Fibroblast of lung (primary cell): Measurements from ENCODE around the gene CCDC93. TPM values are rescaled to one million over a fixed set of nuclear protein-coding genes. Genes with fewer than 3 reads are reported as not detected.

Experiments used
- DNase-seq, 2 donors: peaks; one replicate each; pipeline versions ENCODE4 v3.0.0 to v3.0.0-alpha.2; 2010; ENCODE audit warnings: low read depth in 2 of 2
- H2AFZ ChIP-seq: 2 replicates; pipeline ENCODE4 v1.5.1; 2012; ENCODE audit warnings: low read length, control low read depth, inconsistent platforms
- H3K27ac ChIP-seq: 2 replicates; pipeline ENCODE4 v1.5.1; 2011; ENCODE audit warnings: low read length, control low read depth; ENCODE audit not compliant: insufficient read depth
- H3K27me3 ChIP-seq: 2 replicates; pipeline ENCODE4 v1.5.1; 2011; ENCODE audit warnings: mild to moderate bottlenecking, low read length; ENCODE audit not compliant: control insufficient read depth, insufficient read depth
- H3K36me3 ChIP-seq: 2 replicates; pipeline ENCODE4 v1.5.1; 2011; ENCODE audit warnings: low read length; ENCODE audit not compliant: control insufficient read depth, insufficient read depth
- H3K4me1 ChIP-seq: 2 replicates; pipeline ENCODE4 v1.5.1; 2011; ENCODE audit warnings: low read length; ENCODE audit not compliant: control insufficient read depth, insufficient read depth; ENCODE audit errors: extremely low read depth
- H3K4me2 ChIP-seq: 2 replicates; pipeline ENCODE4 v1.5.1; 2011; ENCODE audit warnings: low read length, control low read depth; ENCODE audit not compliant: insufficient read depth; ENCODE audit errors: extremely low read depth
- H3K4me3 ChIP-seq, 4 experiments: fragments of 200-600 bp in 1 of 4; sonication (generic) in 1 of 4; replicated peaks in 1 of 4; 2 replicates each; pipeline ENCODE4 v1.5.1; 2011 to 2016; ENCODE audit warnings: low read length in 4 of 4, low read depth in 3 of 4, mild to moderate bottlenecking in 3 of 4, control low read depth in 2 of 4, inconsistent platforms in 1 of 4, mixed read lengths in 1 of 4; ENCODE audit not compliant: insufficient read depth in 1 of 4; ENCODE audit errors: control extremely low read depth in 1 of 4
- H3K79me2 ChIP-seq: 2 replicates; pipeline ENCODE4 v1.5.1; 2012; ENCODE audit warnings: mild to moderate bottlenecking, low read length, inconsistent platforms; ENCODE audit not compliant: control insufficient read depth, insufficient read depth
- H3K9ac ChIP-seq: 2 replicates; pipeline ENCODE4 v1.5.1; 2011; ENCODE audit warnings: mild to moderate bottlenecking, low read length, control low read depth; ENCODE audit not compliant: insufficient read depth
- H3K9me3 ChIP-seq: 2 replicates; pipeline ENCODE4 v1.5.1; 2012; ENCODE audit warnings: low read depth, low read length; ENCODE audit not compliant: control insufficient read depth, insufficient read depth
- H4K20me1 ChIP-seq: 2 replicates; pipeline ENCODE4 v1.5.1; 2011; ENCODE audit warnings: low read length; ENCODE audit not compliant: control insufficient read depth, insufficient read depth; ENCODE audit errors: extremely low read depth
- CTCF ChIP-seq, 2 donors: IDR thresholded peaks in 1 of 2; conservative IDR thresholded peaks in 1 of 2; 1 replicate in 1 of 2; 2 replicates in 1 of 2; pipeline ENCODE4 v1.5.1; 2011 to 2012; ENCODE audit warnings: low read length in 2 of 2, control low read depth in 1 of 2, inconsistent platforms in 1 of 2, low read depth in 1 of 2, mild to moderate bottlenecking in 1 of 2
- EZH2 ChIP-seq: IDR thresholded peaks from 2 replicates; pipeline ENCODE4 v1.5.1; 2012; ENCODE audit warnings: low read length, control low read depth, mild to moderate bottlenecking; ENCODE audit errors: missing control alignments
- polyA plus RNA-seq, 2 donors: library from polyadenylated mRNA; depleted of rRNA in 1 of 2; stranded (reverse) in 1 of 2; unstranded in 1 of 2; fragments of >200 nt; gene quantifications; 2 replicates each; pipeline ENCODE4 v1.2.1, GENCODE V29; 2011 to 2012; ENCODE audit warnings: missing spikeins in 1 of 2
- total RNA-seq: library from RNA; depleted of rRNA; stranded (reverse); fragments of >200 nt; gene quantifications from 2 replicates; pipeline ENCODE4 v1.2.1, GENCODE V29; 2014

The CCDC93 gene
- total and polyA plus RNA-seq, 2 donors (not counting 1 experiment from before 2014, with no cell fraction given): 15.1 to 32.0 TPM

GRCh38 chr2:117952701-117953100 lies 61.2 kb downstream of the CCDC93 start:
- Histone ChIP-seq H4K20me1 (no peaks in the 10 kb centered on the region), H3K4me2 (no peak overlapping the region), H3K9me3 (no peaks in the 10 kb centered on the region), H3K27me3 (no peaks in the 10 kb centered on the region), H3K4me1 (no peaks in the 10 kb centered on the region), H3K36me3 (peaks cover 8% of the 10 kb centered on the region), H3K4me3 (no peak overlapping the region), H3K27ac (no peak overlapping the region), H3K9ac (no peak overlapping the region), H2AFZ (no peak overlapping the region), H3K79me2 (no peaks in the 10 kb centered on the region)
- TF ChIP-seq CTCF (conservative IDR thresholded peaks at IDR 0.05 in 1 of 2, IDR thresholded peaks at IDR 0.05 in 1 of 2; ENCODE audit: low read depth in 1 of 2, low read length in 2 of 2) (no peak), EZH2 (no peak)
- no peak for DNase-seq

GRCh38 chr2:117952228-117952627 lies 61.6 kb downstream of the CCDC93 start:
- Histone ChIP-seq H3K4me1 (no peaks in the 10 kb centered on the region), H3K27ac (no peak overlapping the region), H3K9ac (no peak overlapping the region), H3K27me3 (no peaks in the 10 kb centered on the region), H3K4me3 (no peak overlapping the region), H2AFZ (no peak overlapping the region), H3K36me3 (peaks cover 8% of the 10 kb centered on the region), H3K9me3 (no peaks in the 10 kb centered on the region), H4K20me1 (no peaks in the 10 kb centered on the region), H3K4me2 (no peak overlapping the region), H3K79me2 (no peaks in the 10 kb centered on the region)
- TF ChIP-seq CTCF (conservative IDR thresholded peaks at IDR 0.05 in 1 of 2, IDR thresholded peaks at IDR 0.05 in 1 of 2; ENCODE audit: low read depth in 1 of 2, low read length in 2 of 2) (no peak), EZH2 (no peak)
- no peak for DNase-seq

GRCh38 chr2:117949806-117950205 lies 64.1 kb downstream of the CCDC93 start:
- Histone ChIP-seq H3K4me2 (no peak overlapping the region), H3K36me3 (peaks cover 12% of the 10 kb centered on the region), H2AFZ (no peak overlapping the region), H3K9me3 (no peaks in the 10 kb centered on the region), H3K9ac (no peak overlapping the region), H3K79me2 (no peaks in the 10 kb centered on the region), H4K20me1 (no peaks in the 10 kb centered on the region), H3K27me3 (no peaks in the 10 kb centered on the region), H3K4me3 (no peak overlapping the region), H3K4me1 (no peaks in the 10 kb centered on the region), H3K27ac (no peak overlapping the region)
- TF ChIP-seq EZH2: no peak
- no peak for TF ChIP-seq CTCF (conservative IDR thresholded peaks at IDR 0.05 in 1 of 2, IDR thresholded peaks at IDR 0.05 in 1 of 2; ENCODE audit: low read depth in 1 of 2, low read length in 2 of 2)
- DNase-seq: no peak
